Spleen (tissue), 11 donors: Measurements from ENCODE around the gene NARF. TPM values are rescaled to one million over a fixed set of nuclear protein-coding genes. Genes with fewer than 3 reads are reported as not detected.

Experiments used
- DNase-seq: peaks from one replicate; pipeline ENCODE4 v3.0.0-alpha.2; 2020
- H3K27ac ChIP-seq, 8 donors: fragments of 200-600 bp; sonication (generic) in 7 of 8; 1 replicate in 4 of 8; 2 replicates in 4 of 8; pipeline versions ENCODE4 v1.5.0 to v1.8.0; 2016 to 2021; ENCODE audit warnings: inconsistent platforms in 4 of 8, mild to moderate bottlenecking in 4 of 8, moderate library complexity in 1 of 8
- H3K27me3 ChIP-seq, 7 donors: fragments of 200-600 bp; sonication (generic) in 6 of 7; replicated peaks in 1 of 7; 1 replicate in 4 of 7; 2 replicates in 3 of 7; pipeline versions ENCODE4 v1.5.0 to v1.8.0; 2016 to 2021; ENCODE audit warnings: inconsistent platforms in 3 of 7, mild to moderate bottlenecking in 1 of 7
- H3K36me3 ChIP-seq, 6 donors: fragments of 200-600 bp; sonication (generic) in 5 of 6; 1 replicate in 4 of 6; 2 replicates in 2 of 6; pipeline versions ENCODE4 v1.5.0 to v1.8.0; 2016 to 2021; ENCODE audit warnings: inconsistent platforms in 2 of 6
- H3K4me1 ChIP-seq, 6 donors: fragments of 200-600 bp; sonication (generic) in 5 of 6; 1 replicate in 3 of 6; 2 replicates in 3 of 6; pipeline versions ENCODE4 v1.5.0 to v1.8.0; 2016 to 2021; ENCODE audit warnings: inconsistent platforms in 3 of 6
- H3K4me3 ChIP-seq, 8 donors: fragments of 200-600 bp; sonication (generic) in 7 of 8; 1 replicate in 4 of 8; 2 replicates in 4 of 8; pipeline versions ENCODE4 v1.5.0 to v1.8.0; 2016 to 2021; ENCODE audit warnings: inconsistent platforms in 4 of 8, mild to moderate bottlenecking in 4 of 8, moderate library complexity in 2 of 8
- H3K9me3 ChIP-seq, 8 donors: fragments of 200-600 bp; sonication (generic) in 7 of 8; 1 replicate in 4 of 8; 2 replicates in 4 of 8; pipeline versions ENCODE4 v1.5.0 to v1.8.0; 2016 to 2021; ENCODE audit warnings: inconsistent platforms in 4 of 8
- POLR2A ChIP-seq, 3 donors: fragments of 450-650 bp; IDR thresholded peaks; one replicate each; pipeline ENCODE4 v1.5.1; 2017; ENCODE audit warnings: antibody characterized with exemption in 3 of 3, mild to moderate bottlenecking in 1 of 3
- POLR2AphosphoS5 ChIP-seq, 3 donors: sonication (generic); formaldehyde crosslinking; IDR thresholded peaks; one replicate each; pipeline ENCODE4 v1.5.1; 2017; ENCODE audit warnings: antibody characterized with exemption in 3 of 3
- WGBS, 5 donors: extraction: QIAGEN DNeasy Blood & Tissue Kit in 3 of 5; methylation state at CpG; one replicate each; pipeline versions ENCODE4 v1.1.5 to v1.1.7; 2013 to 2018; 5-methylcytosine and 5-hydroxymethylcytosine counted together
- intact Hi-C: fragments of 100-400 bp; cut with DNase I; formaldehyde crosslinking; loops from one replicate; pipeline ENCODE4 v1.15.0; 2023; ENCODE audit warnings: low total_unique reads
- polyA plus RNA-seq, 3 donors: library from polyadenylated mRNA; stranded (reverse); fragments of 200-250 nt; gene quantifications; one replicate each; pipeline ENCODE4 v1.2.1, GENCODE V29; 2013
- total RNA-seq, 7 donors: library from RNA; depleted of rRNA in 3 of 7; stranded (reverse); fragments of >200 nt in 3 of 7; fragmentation: NEBNext Ultra II Directional in 4 of 7; extraction: Animal tissue kit (Norgen Biotek cat#: 25700) in 4 of 7; gene quantifications; one replicate each; pipeline versions ENCODE4 v1.1.0 to v1.2.1, GENCODE V29; 2016 to 2021
- TF ChIP-seq, protein P1 (sequence below), 11 experiments: fragments of 200-600 bp in 7 of 11; fragments of 450-650 bp in 4 of 11; sonication (generic) in 4 of 11; IDR thresholded peaks in 8 of 11; conservative IDR thresholded peaks in 3 of 11; 1 replicate in 7 of 11; 2 replicates in 4 of 11; pipeline versions ENCODE4 v1.4.0 to v1.8.0; 2016 to 2021; ENCODE audit warnings: antibody characterized with exemption in 11 of 11, inconsistent platforms in 4 of 11, mild to moderate bottlenecking in 1 of 11
- donor health status: healthy with polysubstance abuse.
- donor health status: DM: no; HTN: no; CAD: no; lungs with moderate emphysema.
- donor health status: DM: no; HTN: no; CAD: no.
- donor health status: Bipolar disorder and iron deficiency.
- donor health status: healthy.
- donor health status: DM: no; HTN: no; CAD: no.
- donor health status: DM: yes; HTN: yes; CAD: no.

Gene NARF
- total and polyA plus RNA-seq, 10 donors = 59.5 to 127 (median 97.7) TPM

DNA sequence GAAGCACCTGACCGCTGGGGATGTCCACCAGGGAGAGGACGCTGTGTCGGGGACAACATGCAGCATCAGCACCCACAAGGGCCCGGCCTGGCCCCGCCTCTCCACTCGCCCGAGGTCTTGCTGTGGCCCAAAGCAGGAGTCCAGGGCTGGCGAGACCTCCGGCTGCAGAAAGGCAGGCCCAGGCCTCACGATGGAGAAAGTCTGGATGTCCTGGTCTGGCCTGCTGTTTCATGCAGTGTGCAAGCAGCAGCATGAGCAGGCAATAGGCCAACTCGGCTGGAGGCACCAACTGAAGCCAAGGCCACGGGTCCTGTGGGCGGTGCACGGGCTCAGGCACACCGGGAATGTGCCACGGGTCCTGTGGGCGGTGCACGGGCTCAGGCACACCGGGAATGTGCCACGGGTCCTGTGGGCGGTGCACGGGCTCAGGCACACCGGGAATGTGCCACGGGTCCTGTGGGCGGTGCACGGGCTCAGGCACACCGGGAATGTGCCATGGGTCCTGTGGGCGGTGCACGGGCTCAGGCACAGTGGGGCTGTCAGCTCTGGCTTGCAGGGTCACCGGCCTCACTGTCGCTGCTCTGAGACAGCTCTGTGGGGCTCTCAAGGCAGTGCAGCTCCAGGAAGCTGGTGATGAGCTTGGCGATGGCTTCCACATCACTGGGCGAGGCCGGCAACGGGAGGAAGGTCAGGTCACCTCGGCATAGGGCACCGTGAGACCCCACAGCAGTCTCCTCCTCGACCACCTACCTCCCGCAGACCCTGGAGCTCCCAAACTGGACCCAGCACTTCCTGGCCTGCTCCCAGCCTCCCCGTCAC lies 14.9 kb upstream of the NARF start:
- Histone ChIP-seq H3K36me3 (peaks cover 0 to 87% (median 62%) of the 10 kb centered on the region in 6 donors), H3K27me3 (no peaks in the 10 kb centered on the region), H3K9me3 (no peaks in the 10 kb centered on the region), H3K4me1 (peaks cover 30 to 95% (median 81%) of the 10 kb centered on the region in 6 donors), H3K27ac (peak overlapping the region in 4 of 8 donors; percentile 62 to 82 (median 74)), H3K4me3 (no peak overlapping the region)
- WGBS, 5 donors = 77 to 84% (median 81%) methylated on average over 22 to 38 of the region's 40 CpGs
- intact Hi-C loops = no loop called here
- DNase-seq = peak; percentile 81
- TF ChIP-seq POLR2AphosphoS5 (IDR thresholded peaks at IDR 0.05) (peak; percentile 13 to 70 (median 49)), POLR2A (IDR thresholded peaks at IDR 0.05) (no peak)

DNA sequence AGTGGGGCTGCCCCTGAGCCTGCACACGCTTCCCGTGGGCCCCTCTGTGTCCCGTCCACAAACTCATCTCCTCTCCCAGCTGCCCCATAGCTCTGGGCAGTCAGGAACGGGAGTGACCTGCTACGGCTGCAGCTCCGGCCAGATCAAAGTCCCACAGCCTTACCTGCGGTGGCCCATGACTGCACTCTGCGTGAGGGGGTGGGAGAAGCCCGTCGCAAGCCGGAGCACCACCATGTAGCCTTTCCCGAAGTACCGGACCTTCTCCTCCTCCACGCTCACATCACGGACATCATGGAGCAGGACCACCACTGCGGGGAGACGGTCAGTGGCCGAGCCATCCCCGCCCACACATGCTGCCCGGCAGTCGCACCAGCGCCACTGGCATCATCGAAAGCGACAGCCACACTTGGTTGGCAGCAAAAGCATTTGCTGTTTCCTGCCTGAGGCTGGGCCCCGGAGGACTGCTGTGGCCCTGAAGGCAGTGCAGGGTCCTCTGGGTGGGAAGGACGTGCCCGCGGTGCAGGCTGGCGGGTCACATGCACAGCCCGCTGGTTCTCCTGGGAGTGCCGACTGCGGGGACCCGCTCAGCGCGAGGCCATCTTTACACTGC lies 14.2 kb upstream of the NARF start:
- Histone ChIP-seq H3K36me3 (peaks cover 0 to 80% (median 61%) of the 10 kb centered on the region in 6 donors), H3K4me1 (peaks cover 30 to 95% (median 85%) of the 10 kb centered on the region in 6 donors), H3K27ac (peak overlapping the region; percentile 36 to 76 (median 62)), H3K4me3 (peak overlapping the region in 1 of 8 donors; percentile 24), H3K27me3 (no peaks in the 10 kb centered on the region), H3K9me3 (no peaks in the 10 kb centered on the region)
- DNase-seq = no peak
- intact Hi-C loops = no loop called here
- 75 to 94% (median 81%) methylated on average over 31 to 35 of the region's 35 CpGs for WGBS, 5 donors
- TF ChIP-seq POLR2A (IDR thresholded peaks at IDR 0.05) (no peak), POLR2AphosphoS5 (IDR thresholded peaks at IDR 0.05) (peak; percentile 54 to 82 (median 62))
- TF ChIP-seq, protein P1, sequence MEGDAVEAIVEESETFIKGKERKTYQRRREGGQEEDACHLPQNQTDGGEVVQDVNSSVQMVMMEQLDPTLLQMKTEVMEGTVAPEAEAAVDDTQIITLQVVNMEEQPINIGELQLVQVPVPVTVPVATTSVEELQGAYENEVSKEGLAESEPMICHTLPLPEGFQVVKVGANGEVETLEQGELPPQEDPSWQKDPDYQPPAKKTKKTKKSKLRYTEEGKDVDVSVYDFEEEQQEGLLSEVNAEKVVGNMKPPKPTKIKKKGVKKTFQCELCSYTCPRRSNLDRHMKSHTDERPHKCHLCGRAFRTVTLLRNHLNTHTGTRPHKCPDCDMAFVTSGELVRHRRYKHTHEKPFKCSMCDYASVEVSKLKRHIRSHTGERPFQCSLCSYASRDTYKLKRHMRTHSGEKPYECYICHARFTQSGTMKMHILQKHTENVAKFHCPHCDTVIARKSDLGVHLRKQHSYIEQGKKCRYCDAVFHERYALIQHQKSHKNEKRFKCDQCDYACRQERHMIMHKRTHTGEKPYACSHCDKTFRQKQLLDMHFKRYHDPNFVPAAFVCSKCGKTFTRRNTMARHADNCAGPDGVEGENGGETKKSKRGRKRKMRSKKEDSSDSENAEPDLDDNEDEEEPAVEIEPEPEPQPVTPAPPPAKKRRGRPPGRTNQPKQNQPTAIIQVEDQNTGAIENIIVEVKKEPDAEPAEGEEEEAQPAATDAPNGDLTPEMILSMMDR (IDR thresholded peaks at IDR 0.05 in 8 of 11, conservative IDR thresholded peaks at IDR 0.05 in 3 of 11) = no peak

DNA sequence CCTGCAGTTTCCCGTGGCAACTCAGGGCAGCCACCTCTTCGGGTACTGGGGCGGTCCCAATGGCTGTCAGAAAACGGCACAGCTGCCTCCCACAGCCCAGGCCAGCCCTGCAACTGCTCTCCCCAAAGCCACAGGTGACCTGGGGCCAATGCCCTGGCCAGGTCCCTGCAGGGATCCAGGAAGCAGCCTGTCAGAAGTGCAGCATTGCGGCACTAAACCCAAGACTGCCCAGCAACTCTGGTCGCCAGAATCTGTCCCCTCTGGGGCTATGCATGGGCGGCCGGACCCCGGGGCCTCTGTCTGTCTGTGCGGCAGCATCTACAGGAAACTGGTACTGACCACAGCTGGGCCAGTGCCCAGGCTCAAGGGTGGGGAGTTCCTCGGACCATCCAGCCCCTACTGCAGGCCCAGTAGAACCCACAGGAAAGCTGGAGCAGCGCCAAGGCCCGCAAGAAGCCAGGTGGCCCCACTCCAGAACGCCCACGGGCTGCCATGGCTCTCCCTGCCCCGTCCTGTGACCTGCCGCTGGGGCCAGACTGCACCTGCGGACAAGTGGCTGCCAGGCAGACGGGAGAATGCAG lies 13.5 kb upstream of the NARF start:
- peaks cover 30 to 93% (median 80%) of the 10 kb centered on the region in 6 donors for H3K4me1 ChIP-seq
- intact Hi-C loops = no loop called here
- H3K27me3 ChIP-seq = no peaks in the 10 kb centered on the region
- peak overlapping the region in 1 of 8 donors; percentile 24 for H3K4me3 ChIP-seq
- WGBS, 5 donors = 42 to 65% (median 60%) methylated on average over 1 to 19 of the region's 19 CpGs
- DNase-seq = peak; percentile 82
- no peaks in the 10 kb centered on the region for H3K9me3 ChIP-seq
- H3K27ac ChIP-seq = peak overlapping the region; percentile 36 to 76 (median 62)
- peaks cover 0 to 74% (median 58%) of the 10 kb centered on the region in 6 donors for H3K36me3 ChIP-seq
- TF ChIP-seq POLR2A (IDR thresholded peaks at IDR 0.05) (no peak), POLR2AphosphoS5 (IDR thresholded peaks at IDR 0.05) (peak in 2 of 3 donors; percentile 27 to 70)
- TF ChIP-seq, protein P1 (IDR thresholded peaks at IDR 0.05 in 8 of 11, conservative IDR thresholded peaks at IDR 0.05 in 3 of 11) = no peak

DNA sequence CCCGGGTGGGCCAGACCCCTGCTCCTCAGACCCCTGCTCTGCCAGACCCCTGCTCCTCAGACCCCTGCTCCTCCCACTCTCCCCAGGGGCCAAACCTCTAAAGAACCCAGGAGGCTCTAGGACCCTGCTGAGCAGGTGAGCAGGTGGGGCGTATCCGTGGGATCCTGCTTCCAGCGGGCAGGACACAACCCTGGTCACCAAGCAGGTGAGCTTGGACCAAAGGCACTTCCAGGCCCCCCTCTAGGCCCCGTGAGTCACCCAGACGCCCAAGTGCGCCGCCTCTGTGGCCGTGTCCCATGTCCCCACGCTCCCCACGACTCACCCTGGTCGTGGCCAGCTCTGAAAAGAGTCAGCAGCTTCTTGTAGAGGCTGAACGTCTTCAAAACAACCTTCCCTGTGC lies 13.0 kb upstream of the NARF start:
- H3K9me3 ChIP-seq = no peaks in the 10 kb centered on the region
- intact Hi-C loops = no loop called here
- H3K4me3 ChIP-seq = no peak overlapping the region
- peak overlapping the region; percentile 36 to 76 (median 62) for H3K27ac ChIP-seq
- TF ChIP-seq, protein P1 (IDR thresholded peaks at IDR 0.05 in 8 of 11, conservative IDR thresholded peaks at IDR 0.05 in 3 of 11) = no peak
- TF ChIP-seq POLR2A (IDR thresholded peaks at IDR 0.05) = no peak
- TF ChIP-seq POLR2AphosphoS5 (IDR thresholded peaks at IDR 0.05) = peak in 1 of 3 donors; percentile 11
- H3K4me1 ChIP-seq = peaks cover 30 to 89% (median 74%) of the 10 kb centered on the region in 6 donors
- peaks cover 0 to 69% (median 58%) of the 10 kb centered on the region in 6 donors for H3K36me3 ChIP-seq
- DNase-seq = no peak
- 63 to 91% (median 76%) methylated on average over 4 to 13 of the region's 13 CpGs for WGBS, 5 donors
- H3K27me3 ChIP-seq = no peaks in the 10 kb centered on the region
